K562 (cell line): ENCODE measurements around the gene PTPN11. TPM values are rescaled to one million over a fixed set of nuclear protein-coding genes. Genes with fewer than 3 reads are reported as not detected.

ENCODE experiments used
- ATF7 ChIP-seq: fragments of 450-650 bp; IDR thresholded peaks from 2 replicates; pipeline ENCODE4 v1.7.1; 2014; ENCODE audit warnings: mild to moderate bottlenecking, moderate library complexity
- CC2D1A ChIP-seq: fragments of 450-650 bp; IDR thresholded peaks from 2 replicates; pipeline ENCODE4 v1.6.1; 2017; ENCODE audit warnings: mild to moderate bottlenecking
- E2F6 ChIP-seq, 2 experiments: IDR thresholded peaks; 2 replicates each; pipeline ENCODE4 v1.6.1; 2011; ENCODE audit warnings: borderline replicate concordance in 1 of 2, control low read depth in 1 of 2, low read depth in 1 of 2, low read length in 1 of 2, mild to moderate bottlenecking in 1 of 2, mixed read lengths in 1 of 2, moderate library complexity in 1 of 2; ENCODE audit not compliant: insufficient read depth in 1 of 2, insufficient read length in 1 of 2, poor library complexity in 1 of 2, severe bottlenecking in 1 of 2; ENCODE audit errors: extremely low read depth in 1 of 2
- GATAD2A ChIP-seq: fragments of 450-650 bp; IDR thresholded peaks from 2 replicates; pipeline ENCODE4 v1.6.1; 2017
- HNRNPL ChIP-seq: fragments of 200-400 bp; formaldehyde crosslinking; IDR thresholded peaks from 2 replicates; pipeline ENCODE4 v1.6.1; 2017; ENCODE audit warnings: low read depth, mild to moderate bottlenecking, low read length
- ILF3 ChIP-seq: fragments of 450-650 bp; IDR thresholded peaks from 2 replicates; pipeline ENCODE4 v1.6.1; 2018; ENCODE audit warnings: antibody characterized with exemption, mild to moderate bottlenecking, moderate library complexity, borderline replicate concordance
- KLF6 ChIP-seq: fragments of 250-450 bp; sonication (Bioruptor Pico); IDR thresholded peaks from 2 replicates; pipeline ENCODE4 v1.4.0; 2020; ENCODE audit warnings: mild to moderate bottlenecking, moderate library complexity, borderline replicate concordance
- MAFK ChIP-seq: IDR thresholded peaks from 2 replicates; pipeline ENCODE4 v1.6.1; 2011; ENCODE audit warnings: low read length, improper control_type of control experiment
- NKRF ChIP-seq: fragments of 450-650 bp; IDR thresholded peaks from 2 replicates; pipeline ENCODE4 v1.6.1; 2016; ENCODE audit warnings: borderline replicate concordance
- PHB ChIP-seq: fragments of 250-450 bp; sonication (Bioruptor Pico); IDR thresholded peaks from 2 replicates; pipeline ENCODE4 v1.5.0; 2021
- PRPF4 ChIP-seq: fragments of 200-400 bp; formaldehyde crosslinking; IDR thresholded peaks from one replicate; pipeline ENCODE4 v1.6.1; 2017; ENCODE audit warnings: low read length, low read depth, mild to moderate bottlenecking; ENCODE audit not compliant: insufficient read depth, poor library complexity, severe bottlenecking
- RB1 ChIP-seq: fragments of 450-650 bp; IDR thresholded peaks from 2 replicates; pipeline ENCODE4 v1.6.1; 2017; ENCODE audit warnings: low read depth, mild to moderate bottlenecking
- RHOXF2B ChIP-seq: fragments of 250-450 bp; sonication (Bioruptor Pico); conservative IDR thresholded peaks from 2 replicates; pipeline ENCODE4 v1.5.1; 2021
- SMAD4 ChIP-seq: fragments of 250-450 bp; sonication (Bioruptor Pico); conservative IDR thresholded peaks from 2 replicates; pipeline ENCODE4 v1.8.0; 2021; ENCODE audit warnings: inconsistent platforms, mild to moderate bottlenecking, moderate library complexity
- TFAM ChIP-seq: fragments of 250-450 bp; sonication (Bioruptor Pico); conservative IDR thresholded peaks from 2 replicates; pipeline ENCODE4 v1.5.0; 2021; ENCODE audit warnings: mild to moderate bottlenecking, moderate library complexity
- XRCC3 ChIP-seq: fragments of 450-650 bp; IDR thresholded peaks from 2 replicates; pipeline ENCODE4 v1.6.1; 2017; ENCODE audit warnings: mild to moderate bottlenecking, moderate library complexity
- ZBTB17 ChIP-seq: fragments of 450-650 bp; formaldehyde crosslinking; IDR thresholded peaks from 2 replicates; pipeline ENCODE4 v1.4.0; 2020; ENCODE audit warnings: mild to moderate bottlenecking
- ZC3H8 ChIP-seq: fragments of 450-650 bp; IDR thresholded peaks from 2 replicates; pipeline ENCODE4 v1.6.1; 2017
- ZNF121 ChIP-seq: sonication (generic); formaldehyde crosslinking; conservative IDR thresholded peaks from 2 replicates; pipeline ENCODE4 v1.8.0; 2022; ENCODE audit warnings: missing genetic modification reagents
- ZNF143 ChIP-seq: sonication (generic); formaldehyde crosslinking; IDR thresholded peaks from 2 replicates; pipeline ENCODE4 v1.9.0; 2022; ENCODE audit warnings: mild to moderate bottlenecking, missing genetic modification reagents
- ZNF507 ChIP-seq: conservative IDR thresholded peaks from 2 replicates; pipeline ENCODE4 v1.6.1; 2017; ENCODE audit warnings: missing genetic modification characterization, missing compliant biosample characterization
- polyA plus RNA-seq, 8 experiments: library from polyadenylated mRNA; depleted of rRNA in 4 of 8; stranded (reverse) in 5 of 8; unstranded in 3 of 8; fragments of >200 nt; fragmentation: Nextera tagmentation in 2 of 8; fragmentation: Illumina TruSeq in 1 of 8; extraction: Ambion mirVana in 2 of 8; extraction: Trizol in 1 of 8; gene quantifications; 2 replicates each; pipeline versions ENCODE4 v1.2.1 to v1.2.3, GENCODE V29; 2011 to 2014; ENCODE audit warnings: inconsistent platforms in 1 of 8, missing spikeins in 1 of 8
- total RNA-seq, 7 experiments: library from RNA; depleted of rRNA in 6 of 7; stranded (reverse); fragments of >200 nt in 6 of 7; fragmentation: Illumina TruSeq in 2 of 7; extraction: Trizol in 2 of 7; gene quantifications; 2 replicates each; pipeline versions ENCODE4 v1.2.1 to v1.2.3, GENCODE V29; 2011 to 2021; ENCODE audit warnings: low replicate concordance in 1 of 7
- TF ChIP-seq, protein P1 (sequence below): IDR thresholded peaks from 2 replicates; pipeline ENCODE4 v1.6.1; 2012; ENCODE audit warnings: low read depth, low read length, improper control_type of control experiment, borderline replicate concordance
- TF ChIP-seq, protein P2 (sequence below): fragments of 450-650 bp; IDR thresholded peaks from 2 replicates; pipeline ENCODE4 v1.6.1; 2018; ENCODE audit warnings: mild to moderate bottlenecking, low read depth; ENCODE audit not compliant: partially characterized antibody

The PTPN11 gene
- total and polyA plus RNA-seq, 9 of the 15 experiments (the other 6 are each of a cell fraction or from before 2014, with no cell fraction given) = 22.5 to 126 (median 79.7) TPM

DNA sequence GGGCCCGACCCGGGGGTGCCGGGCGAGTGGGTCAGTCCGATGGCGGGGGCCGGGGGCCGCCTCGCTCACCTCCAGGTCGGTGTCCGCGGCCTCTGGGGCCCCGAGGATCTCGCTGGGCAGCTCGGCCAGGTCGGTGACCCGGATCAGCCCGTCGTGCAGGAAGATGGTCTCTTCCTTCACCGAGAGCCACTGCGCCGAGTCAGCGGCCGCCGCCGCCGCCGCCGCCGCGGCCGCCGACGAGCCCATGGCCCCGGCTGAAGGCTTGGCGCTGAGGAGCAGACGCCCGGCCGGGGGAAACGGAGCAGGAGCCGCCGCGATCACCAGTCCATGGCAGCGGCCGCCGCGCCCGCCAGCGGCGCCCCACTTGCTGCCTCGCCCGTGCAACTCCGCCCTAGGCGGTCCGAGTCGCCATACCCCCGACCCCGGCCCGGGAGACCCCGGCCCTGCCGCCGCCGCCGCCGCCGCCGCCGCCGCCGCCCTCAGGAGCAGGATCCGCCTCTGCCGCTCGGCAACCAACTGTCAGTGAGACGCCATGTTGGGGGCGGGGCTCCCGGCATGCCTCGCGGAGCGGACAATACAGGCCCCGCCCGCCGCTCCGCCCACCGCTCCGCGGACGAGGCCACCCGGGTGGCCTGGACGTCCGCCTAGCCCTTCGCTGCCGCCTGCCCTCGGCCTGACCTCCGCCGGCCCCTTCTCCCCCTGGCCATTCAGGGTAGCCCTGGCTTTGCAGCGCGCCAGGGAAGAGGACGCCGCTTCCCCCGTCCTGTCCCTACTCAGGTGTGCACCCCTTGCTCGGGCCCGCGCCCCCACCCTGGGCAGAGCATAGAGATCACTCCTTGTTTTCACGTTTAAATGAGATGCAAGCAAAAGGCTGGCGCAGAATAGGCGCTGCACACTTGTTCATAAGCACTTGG is 36.6 kb upstream of the PTPN11 start, which contains the start of gene HECTD4 (continued):
- TF ChIP-seq, protein P1, sequence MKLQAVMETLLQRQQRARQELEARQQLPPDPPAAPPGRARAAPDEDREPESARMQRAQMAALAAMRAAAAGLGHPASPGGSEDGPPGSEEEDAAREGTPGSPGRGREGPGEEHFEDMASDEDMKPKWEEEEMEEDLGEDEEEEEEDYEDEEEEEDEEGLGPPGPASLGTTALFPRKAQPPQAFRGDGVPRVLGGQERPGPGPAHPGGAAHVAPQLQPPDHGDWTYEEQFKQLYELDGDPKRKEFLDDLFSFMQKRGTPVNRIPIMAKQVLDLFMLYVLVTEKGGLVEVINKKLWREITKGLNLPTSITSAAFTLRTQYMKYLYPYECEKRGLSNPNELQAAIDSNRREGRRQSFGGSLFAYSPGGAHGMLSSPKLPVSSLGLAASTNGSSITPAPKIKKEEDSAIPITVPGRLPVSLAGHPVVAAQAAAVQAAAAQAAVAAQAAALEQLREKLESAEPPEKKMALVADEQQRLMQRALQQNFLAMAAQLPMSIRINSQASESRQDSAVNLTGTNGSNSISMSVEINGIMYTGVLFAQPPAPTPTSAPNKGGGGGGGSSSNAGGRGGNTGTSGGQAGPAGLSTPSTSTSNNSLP = no peak
- TF ChIP-seq ZBTB17 (CRISPR knock-in tag) (peak; percentile 64), XRCC3 (no peak), MAFK (no peak), HNRNPL (no peak), ZNF507 (no peak), ILF3 (no peak), ZC3H8 (no peak), PRPF4 (no peak), CC2D1A (no peak), PHB (CRISPR knock-in tag) (no peak), KLF6 (CRISPR knock-in tag) (no peak), ZNF143 (CRISPR knock-in tag) (peak; percentile 81), NKRF (peak; percentile 28; the same call in 1 of the 2 replicates), RB1 (peak; percentile 47), ATF7 (peak; percentile 83), ZNF121 (CRISPR knock-in tag) (peak; percentile 100), GATAD2A (0 out of 2 replicates have a peak, but pooled peaks have one; percentile 58), RHOXF2B (CRISPR knock-in tag) (no peak), TFAM (no peak), E2F6 (IDR thresholded peaks at IDR 0.05; ENCODE audit: borderline replicate concordance in 1 of 2, extremely low read depth in 1 of 2, insufficient read depth in 1 of 2, insufficient read length in 1 of 2, low read depth in 1 of 2, low read length in 1 of 2, poor library complexity in 1 of 2, severe bottlenecking in 1 of 2) (peak in 1 of 2 experiments; percentile 36), SMAD4 (CRISPR knock-in tag) (peak; percentile 28)
- TF ChIP-seq, protein P2, sequence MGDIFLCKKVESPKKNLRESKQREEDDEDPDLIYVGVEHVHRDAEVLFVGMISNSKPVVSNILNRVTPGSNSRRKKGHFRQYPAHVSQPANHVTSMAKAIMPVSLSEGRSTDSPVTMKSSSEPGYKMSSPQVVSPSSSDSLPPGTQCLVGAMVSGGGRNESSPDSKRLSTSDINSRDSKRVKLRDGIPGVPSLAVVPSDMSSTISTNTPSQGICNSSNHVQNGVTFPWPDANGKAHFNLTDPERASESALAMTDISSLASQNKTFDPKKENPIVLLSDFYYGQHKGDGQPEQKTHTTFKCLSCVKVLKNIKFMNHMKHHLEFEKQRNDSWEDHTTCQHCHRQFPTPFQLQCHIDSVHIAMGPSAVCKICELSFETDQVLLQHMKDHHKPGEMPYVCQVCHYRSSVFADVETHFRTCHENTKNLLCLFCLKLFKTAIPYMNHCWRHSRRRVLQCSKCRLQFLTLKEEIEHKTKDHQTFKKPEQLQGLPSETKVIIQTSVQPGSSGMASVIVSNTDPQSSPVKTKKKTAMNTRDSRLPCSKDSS = no peak
